ENCODE data around the gene KLHL33.

KLHL33 gene

GRCh38 chr14:20380681-20381080 lies 55.3 kb downstream of the KLHL33 start:
- TF ChIP-seq CTCF (IDR thresholded peaks at IDR 0.05; ENCODE audit: extremely low read depth, insufficient read depth, missing control alignments), result no peak
- DNase-seq (ENCODE audit: low spot score), result no peak
- in situ Hi-C loops (cut with MboI; ENCODE audit: low pct_unique_long_range_greater_than_20kb, low sequenced_read_pairs, unreplicated experiment), result no loop called here

GRCh38 chr14:20379743-20380142 lies 56.2 kb downstream of the KLHL33 start:
- TF ChIP-seq CTCF (IDR thresholded peaks at IDR 0.05; ENCODE audit: extremely low read depth, insufficient read depth, missing control alignments), result no peak
- DNase-seq (ENCODE audit: low spot score), result no peak
- in situ Hi-C loops (cut with MboI; ENCODE audit: low pct_unique_long_range_greater_than_20kb, low sequenced_read_pairs, unreplicated experiment), result no loop called here

- no peak for DNase-seq (ENCODE audit: low spot score)
- in situ Hi-C loops (cut with MboI; ENCODE audit: low pct_unique_long_range_greater_than_20kb, low sequenced_read_pairs, unreplicated experiment), result no loop called here
- no peak for TF ChIP-seq CTCF (IDR thresholded peaks at IDR 0.05; ENCODE audit: extremely low read depth, insufficient read depth, missing control alignments)
Observed at GRCh38 chr14:20377171-20377570, 58.8 kb downstream of the KLHL33 start.

GRCh38 chr14:20376071-20376588 lies 59.8 kb downstream of the KLHL33 start:
- in situ Hi-C loops (cut with MboI; ENCODE audit: low pct_unique_long_range_greater_than_20kb, low sequenced_read_pairs, unreplicated experiment), result no loop called here
- DNase-seq (ENCODE audit: low spot score), result no peak
- TF ChIP-seq CTCF (IDR thresholded peaks at IDR 0.05; ENCODE audit: extremely low read depth, insufficient read depth, missing control alignments), result no peak

All from GM13977 (cell line).